ENCODE data around the gene ZBTB26.
"Not testable (repeated sequence)": the region's sequence is repeated elsewhere in the genome, so short reads cannot be mapped to it uniquely, and the experiment has no call there.

GRCh38 chr9:122867276-122867675, 64.0 kb downstream of the ZBTB26 start:
- TF ChIP-seq CTCF (conservative IDR thresholded peaks at IDR 0.05); ZFX (IDR thresholded peaks at IDR 0.05): not testable (repeated sequence)

All from C4-2B (cell line).